Stimulated activated CD8-positive, alpha-beta memory T cell treated with anti-CD3 and anti-CD28 coated beads, Interleukin-7, amount 100 ng/mL, for 1 hour (primary cell): ENCODE measurements around the gene CAMK2N1.
"Not testable (repeated sequence)": the region's sequence is repeated elsewhere in the genome, so short reads cannot be mapped to it uniquely, and the experiment has no call there.

Source experiments
- DNase-seq, 2 donors: peaks; one replicate each; pipeline ENCODE4 v3.0.0-alpha.2; 2020; ENCODE audit warnings: low read depth in 2 of 2

The CAMK2N1 gene

DNA sequence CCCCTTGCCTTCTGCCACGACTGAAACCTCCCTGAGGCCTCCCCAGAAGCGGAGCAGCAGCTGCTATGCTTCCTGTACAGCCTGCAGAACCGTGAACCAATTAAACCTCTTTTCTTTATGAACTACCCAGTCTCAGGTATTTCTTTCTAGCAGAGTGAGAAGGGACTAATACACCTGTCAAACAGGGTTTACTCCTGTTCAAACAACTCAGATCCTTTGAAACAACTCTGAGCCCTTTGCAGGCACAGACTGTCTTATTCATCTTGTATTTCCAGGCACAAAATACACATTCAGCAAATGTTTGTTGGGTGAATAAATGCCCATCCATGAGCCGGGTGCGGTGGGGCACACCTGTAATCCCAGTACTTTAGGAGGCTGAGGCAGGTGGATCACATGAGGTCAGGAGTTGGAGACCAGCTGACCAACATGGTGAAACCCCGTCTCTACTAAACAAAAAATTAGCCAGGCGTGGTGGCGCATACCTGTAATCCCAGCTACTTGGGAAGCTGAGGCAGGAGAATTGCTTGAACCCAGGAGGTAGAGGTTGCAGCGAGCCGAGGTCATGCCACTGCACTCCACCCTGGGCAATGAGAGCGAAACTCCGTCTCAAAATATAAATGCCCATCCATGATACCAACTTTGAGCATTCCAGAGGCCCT, 10.8 kb upstream of the CAMK2N1 start:
- DNase-seq, result not testable (repeated sequence)

DNA sequence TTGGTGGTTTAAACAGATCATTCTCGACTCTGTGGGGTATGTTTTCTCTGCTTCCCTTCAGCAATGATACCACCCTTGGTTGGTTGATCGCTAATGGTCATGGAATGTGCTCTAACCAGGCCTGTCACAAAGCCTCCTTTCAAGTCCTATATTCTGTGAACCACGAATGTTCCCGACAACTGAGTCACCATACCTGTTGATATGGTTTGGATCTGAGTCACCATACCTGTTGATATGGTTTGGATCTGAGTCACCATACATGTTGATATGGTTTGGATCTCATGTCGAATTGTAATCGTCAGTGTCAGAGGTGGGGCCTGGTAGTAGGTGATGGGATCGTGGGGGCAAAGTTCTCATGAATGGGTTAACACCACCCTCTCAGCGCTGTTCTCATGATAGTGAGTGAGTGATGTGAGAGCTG, 10.2 kb upstream of the CAMK2N1 start:
- DNase-seq, result no peak

DNA sequence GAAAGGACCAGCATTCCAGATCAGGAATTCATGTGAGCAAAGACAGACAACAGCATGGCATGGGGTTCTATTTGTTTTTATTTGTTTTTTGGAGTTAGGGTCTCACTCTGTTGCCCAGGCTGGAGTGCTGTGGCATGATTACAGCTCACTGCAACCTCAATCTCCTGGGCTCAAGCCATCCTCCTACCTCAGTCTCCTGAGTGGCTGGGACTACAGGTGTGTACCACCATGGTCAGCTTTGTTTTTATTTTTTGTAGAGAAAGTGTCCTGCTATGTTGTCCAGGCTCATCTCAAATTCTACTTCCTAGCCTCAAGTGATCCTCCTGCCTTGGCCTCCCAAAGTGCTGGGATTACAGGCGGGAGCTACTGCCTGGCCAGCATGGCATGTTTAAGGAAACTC, 9.7 kb upstream of the CAMK2N1 start:
- no peak for DNase-seq

DNA sequence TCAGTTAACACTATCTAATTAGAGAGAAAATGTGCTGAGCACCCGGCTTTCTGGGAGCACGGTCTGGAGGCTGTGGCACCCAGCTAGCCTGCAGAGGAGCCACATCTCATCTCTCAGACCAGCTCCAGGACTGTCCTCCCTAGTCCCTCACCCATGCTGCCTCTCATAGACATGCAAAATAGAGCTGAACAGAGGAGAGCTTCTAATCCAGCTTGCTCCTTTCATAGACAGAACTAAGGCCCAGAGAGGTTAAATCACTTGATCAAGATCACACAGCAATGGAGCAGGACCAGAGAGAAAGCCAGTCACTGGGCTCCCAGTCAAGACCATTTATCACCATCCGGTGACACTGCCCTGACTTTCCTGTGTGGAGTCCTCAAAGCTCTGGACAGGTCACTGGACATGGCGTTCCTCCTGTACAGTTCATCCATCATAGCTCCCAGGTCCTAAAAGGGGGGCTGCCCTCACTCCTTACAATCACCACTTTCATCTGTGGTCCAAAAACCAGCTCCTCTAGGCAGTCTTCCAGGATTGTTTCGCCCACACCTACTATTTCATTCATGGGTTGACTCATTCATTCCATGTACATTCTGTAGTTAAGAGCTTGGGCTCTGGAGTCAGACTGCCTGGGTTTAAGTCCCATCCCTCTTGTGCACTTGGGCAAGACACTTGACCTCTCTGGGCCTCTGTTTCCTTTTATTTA, 8.8 kb upstream of the CAMK2N1 start:
- no peak for DNase-seq

DNA sequence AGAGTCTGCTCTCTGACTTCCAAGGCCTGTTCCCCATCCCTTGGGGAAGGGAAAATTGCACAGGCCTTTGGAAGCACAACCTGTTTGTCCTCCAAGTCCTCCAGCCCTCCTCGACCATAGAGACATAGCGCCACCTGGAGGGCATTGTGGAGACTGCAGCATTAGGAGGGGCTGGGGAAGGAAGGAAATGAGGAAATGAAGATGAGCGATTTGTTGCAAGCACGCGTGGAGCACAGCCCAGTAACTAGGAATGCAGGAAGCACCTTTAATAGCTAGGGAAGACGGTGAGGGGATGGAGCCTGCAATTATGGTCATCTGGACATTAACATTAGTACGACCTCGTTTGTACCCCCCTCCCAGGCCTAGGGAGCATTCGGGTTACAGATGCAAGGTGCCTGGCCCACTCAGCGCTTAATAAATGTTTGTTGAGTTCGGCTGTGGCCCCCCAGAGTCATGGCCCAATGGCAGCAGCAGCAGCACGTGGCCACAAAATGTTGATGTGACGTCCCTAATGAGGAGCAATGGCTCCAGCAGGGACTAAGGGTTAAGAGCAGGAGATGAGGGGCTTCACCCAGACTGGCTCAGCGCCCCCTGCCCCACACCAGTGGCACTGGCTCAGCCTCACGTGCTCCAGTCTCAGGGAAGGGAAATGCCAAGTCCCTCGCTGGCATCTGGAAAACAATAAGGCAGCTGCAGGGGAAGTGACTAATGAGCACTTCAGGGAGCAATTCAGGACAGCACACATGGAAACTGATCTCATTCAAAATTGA, 8.0 kb upstream of the CAMK2N1 start:
- peak; percentile 62 to 77 for DNase-seq

DNA sequence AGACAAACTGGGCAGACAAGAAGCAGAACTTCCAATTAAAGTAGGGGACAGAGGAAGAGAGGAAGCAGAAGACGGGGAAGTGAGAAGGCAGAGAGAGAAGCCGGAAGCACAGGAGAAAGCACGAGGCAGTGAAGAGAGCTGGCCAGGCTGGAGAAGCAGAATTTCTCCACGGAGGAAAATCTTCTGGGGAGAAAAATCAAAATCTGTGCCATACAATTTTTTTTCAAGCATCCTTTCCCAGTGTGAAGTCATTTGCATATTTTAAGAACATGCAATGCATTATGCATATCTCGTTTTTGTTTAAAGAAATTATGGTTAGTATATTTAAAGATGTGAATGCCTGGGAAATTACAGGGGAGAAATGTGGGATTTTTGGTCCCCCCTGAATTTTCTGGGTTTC, 7.3 kb upstream of the CAMK2N1 start:
- DNase-seq, result no peak

DNA sequence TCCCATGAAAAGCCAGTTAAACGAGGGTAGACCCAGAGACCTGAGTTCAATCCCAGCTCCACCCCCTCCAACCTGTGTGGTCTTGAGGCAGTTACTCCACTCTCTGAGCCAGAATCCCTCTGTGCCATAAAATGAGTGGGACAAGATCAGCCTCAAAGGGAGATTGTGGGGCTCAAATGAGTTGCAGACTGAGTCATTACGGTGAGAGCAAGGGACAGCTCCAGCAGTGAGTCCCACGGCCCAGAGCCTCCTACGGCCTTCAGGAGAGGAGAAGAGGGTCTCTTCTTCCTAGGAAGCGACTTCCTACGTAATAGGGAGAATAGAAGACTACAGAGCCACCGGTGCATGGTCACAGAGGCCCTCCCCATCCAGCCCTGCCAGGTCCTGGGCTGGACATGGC, 6.7 kb upstream of the CAMK2N1 start:
- no peak for DNase-seq

DNA sequence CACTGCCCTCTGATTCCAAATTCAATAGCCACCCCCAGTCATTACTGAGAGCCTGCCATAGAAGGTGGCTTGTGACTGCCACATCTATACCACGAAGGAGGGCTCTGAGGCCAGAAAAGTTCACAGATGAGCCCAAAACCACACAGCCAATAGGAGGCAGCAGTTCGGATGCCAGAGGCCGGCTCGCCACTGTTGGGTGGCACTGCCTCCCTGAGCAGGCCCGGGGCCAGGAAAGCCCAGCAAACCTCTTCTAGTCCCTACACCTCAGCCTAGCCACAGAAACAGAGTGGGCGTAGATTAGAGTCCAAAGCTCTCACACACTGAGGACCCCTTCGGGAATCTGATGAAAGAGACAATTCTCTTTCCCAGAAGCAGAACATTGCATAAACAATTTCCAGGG, 5.9 kb upstream of the CAMK2N1 start:
- DNase-seq, result no peak

DNA sequence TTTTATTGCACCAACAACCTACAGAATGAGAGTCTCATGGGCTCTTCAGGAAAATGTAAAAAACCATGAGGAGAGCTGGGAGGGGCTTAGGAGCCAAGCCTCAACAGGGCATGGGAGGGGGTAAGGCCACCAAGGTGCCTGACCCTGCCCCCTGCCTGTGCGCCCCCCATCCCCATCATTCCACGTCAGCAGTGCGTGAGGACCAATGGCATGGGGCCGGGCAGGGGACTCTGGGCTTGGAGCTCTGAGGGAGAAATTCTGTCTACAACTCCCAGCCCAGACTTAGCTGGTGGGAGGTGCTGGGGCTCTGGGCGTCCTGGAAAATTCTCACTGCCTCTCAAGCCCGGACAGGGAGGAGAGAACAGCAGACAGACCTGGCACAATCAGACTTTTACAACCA, 5.2 kb upstream of the CAMK2N1 start:
- no peak for DNase-seq

DNA sequence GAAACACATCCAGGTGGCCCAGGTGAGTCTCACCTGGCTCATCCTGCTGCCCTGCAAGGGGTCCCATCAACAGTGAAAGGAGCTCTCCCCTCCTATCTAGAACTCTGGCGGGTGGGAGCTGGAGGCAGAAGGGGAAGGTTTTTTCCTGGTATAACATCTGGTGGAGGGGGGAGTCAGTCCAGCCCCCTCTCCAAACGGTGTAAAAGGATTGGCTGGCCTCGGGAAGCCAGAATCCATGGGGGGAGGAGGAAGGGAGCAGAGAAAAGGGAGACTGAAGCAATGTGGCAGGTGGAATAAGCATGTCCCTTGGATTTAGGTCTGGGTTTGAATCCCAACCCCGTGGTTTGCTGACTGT, 1.2 kb upstream of the CAMK2N1 start:
- no peak for DNase-seq

DNA sequence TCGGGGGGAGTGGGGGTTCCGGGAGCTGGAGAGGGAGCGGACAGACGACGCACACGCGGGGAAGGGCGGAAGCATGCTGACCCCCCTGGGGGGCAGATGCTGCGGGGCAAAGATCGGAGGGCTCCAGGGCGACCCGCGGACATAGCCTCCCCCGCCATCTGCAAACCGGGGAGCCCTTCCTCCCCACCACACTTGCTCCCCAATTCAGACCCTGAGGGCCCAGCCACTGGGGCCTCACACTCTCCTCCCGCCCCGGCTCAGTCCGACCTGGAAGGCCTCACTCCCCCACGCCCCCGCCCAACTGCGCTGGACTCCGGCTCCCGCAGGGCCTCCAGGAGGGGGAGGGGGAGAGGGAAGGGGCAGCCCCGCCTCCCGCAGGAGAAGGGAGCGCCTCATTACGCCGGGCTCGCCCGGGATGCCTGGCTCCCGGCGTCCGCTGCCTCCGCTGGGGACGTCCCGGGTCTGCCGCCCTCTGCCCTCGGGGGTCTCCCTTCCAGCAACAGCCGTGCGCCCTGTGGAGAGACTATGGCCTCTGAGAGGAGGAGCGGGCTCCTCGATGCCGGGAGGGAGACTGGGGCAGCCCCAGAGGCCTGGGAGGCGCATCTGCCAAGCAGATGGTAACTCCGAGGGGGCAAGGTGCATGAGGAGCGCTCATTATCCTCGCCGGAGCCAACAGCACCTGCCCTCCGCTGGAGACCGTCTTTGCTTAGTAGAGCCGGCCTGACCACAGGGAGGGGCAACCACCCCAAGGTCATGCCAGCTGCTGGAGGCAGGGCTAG, 636 bp upstream of the CAMK2N1 start:
- no peak for DNase-seq

DNA sequence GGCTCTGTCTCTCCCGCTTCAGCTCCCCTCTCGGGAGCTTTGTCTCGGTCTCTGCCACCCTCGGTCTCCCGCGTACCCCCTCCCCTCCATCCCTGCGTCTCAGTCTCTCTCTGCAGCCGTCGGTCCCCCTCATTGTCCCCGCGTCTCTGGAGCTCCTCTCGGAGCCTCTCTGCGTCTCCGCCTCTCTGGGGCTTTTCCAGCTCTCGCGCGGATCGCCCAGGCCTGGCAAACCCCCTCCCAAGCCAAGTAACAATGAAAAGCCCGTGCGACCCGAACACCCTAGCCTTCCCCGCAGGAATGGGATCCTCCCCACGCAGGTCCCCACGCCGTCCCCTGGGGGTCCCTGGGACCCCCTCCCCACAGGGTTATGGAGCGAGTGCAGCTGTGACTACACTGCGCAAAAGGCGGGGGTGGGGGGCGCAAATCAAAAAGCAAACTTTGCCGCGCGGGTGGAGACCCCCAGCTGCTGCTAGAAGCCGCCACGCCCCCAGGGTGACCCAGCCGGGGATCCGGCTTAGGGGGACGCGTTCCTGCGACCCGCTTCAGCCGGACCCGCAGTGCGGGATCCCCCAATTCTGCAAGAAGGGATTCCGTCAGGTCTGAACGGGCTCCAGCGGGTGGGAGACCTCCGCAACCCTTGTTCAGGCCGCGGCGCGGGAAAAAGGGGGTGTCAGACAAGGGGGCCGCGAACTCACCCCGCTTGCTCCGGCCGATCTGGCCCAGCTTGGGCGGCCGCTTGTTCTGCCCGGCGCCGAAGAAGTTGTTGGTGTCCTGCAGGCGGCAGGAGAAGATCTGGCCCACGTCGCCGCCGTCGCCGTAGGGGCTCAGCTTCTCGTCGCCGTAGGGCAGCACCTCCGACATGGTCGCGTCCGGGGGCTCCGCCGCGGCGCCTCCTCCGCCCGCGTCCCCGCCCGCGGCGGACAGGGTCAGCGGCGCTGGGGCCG, 1.2 kb downstream of the CAMK2N1 start:
- DNase-seq, result no peak

DNA sequence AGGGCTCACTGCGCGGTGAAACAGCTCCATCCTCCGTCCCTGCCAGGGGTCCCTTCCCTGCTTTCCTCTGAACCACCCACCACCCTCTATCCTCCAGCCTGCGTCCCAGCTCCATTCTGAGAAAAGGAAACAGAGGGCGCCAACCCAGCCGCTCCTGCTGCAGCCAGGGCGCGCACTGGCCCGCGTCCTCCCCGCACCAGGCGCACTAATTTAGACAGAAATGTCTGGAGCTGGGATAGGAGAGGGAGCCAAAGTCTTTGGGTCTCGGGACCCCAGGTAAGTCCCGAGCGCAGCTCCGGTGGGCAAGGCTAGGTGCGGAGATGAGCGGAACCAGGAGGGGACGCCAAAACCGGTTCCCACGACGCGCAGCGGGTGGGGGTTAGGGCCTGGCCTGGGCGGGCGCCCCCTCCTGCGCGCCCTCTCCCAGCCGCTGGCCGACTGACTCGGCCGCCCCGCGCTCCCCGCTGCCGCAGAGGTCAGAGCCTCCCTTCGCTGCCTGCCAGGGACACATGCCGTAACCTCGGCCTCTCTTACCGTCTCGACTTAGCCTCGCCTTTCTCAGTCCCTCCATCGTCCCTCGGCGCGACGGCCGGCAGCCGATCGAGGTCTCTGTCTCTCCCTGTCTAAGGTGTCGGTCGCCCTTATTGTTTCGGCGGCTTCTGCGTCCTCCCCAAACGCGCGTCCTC, 2.0 kb downstream of the CAMK2N1 start:
- DNase-seq, result no peak

DNA sequence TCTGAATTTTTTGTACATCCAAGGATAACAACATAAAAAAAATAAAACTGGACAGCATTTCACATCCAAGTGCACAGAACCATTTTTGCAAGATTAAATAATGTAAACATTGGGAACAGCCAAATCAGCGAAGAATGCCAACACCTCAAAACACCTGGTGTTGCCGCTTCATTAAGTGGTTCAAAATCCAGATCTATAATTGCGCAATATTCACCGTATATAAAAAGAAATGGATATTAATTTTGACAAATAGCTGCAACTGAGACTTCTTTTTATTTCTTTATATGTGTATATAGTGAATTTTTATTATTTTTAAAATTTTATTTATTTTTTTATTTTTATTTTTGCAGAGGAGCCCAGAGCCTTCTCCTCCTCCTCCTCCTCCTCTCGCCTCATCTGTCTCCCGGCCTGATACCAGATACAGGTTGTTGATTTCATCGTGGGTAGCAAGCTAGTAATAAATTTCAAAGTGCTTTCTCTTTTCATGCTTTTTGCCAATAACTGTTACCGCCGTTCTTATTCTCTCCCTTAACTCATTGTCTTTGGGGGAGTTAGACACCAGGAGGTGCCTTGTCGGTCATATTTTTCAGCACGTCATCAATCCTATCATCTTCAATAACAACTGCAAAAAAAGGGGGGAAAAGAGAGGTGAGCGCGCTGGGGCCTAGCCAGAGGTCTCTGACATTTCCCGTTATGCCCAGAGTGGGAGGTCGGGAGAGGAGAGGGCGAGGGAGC, 2.7 kb downstream of the CAMK2N1 start:
- DNase-seq, result no peak

DNA sequence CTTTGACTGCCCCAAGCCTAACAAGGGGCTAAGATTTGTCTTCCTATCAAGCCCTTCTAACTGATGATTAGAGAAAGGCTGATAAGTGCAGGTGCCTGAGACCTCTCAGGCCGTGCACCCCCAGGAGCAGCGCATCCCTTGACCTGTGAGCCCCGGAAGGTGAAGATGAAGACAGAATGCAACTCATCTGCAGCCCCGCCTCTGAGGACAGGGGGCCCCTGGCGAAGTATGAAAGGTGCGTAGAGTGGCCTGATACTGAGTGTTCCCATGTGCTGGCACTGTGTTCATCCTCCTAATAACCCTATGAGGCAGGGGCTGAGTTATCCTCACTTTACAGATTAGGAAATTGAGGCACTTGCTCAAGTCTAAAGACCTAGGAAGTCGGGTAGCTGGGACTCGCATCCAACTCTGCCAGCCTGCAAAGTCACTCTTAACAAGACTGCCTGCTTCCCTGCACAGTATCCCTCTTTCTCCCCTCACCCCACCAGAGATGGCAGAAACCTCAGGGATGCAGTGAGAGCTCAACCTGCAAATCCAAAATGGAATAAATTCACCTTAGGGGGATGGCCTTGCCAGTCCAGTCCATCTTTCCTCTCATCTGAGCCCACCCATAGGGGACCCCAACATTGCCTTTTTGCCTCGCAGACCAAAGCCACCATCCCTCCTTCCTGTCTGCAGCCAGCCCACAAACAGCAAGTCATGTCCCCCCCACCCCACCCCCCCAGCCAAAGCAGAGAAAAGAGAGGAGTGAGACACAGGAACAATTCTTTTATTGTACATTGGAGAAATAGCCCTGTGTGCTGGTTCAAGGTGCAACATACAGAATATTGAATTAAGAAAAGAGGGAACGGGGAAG, 4.1 kb downstream of the CAMK2N1 start:
- DNase-seq, result no peak

DNA sequence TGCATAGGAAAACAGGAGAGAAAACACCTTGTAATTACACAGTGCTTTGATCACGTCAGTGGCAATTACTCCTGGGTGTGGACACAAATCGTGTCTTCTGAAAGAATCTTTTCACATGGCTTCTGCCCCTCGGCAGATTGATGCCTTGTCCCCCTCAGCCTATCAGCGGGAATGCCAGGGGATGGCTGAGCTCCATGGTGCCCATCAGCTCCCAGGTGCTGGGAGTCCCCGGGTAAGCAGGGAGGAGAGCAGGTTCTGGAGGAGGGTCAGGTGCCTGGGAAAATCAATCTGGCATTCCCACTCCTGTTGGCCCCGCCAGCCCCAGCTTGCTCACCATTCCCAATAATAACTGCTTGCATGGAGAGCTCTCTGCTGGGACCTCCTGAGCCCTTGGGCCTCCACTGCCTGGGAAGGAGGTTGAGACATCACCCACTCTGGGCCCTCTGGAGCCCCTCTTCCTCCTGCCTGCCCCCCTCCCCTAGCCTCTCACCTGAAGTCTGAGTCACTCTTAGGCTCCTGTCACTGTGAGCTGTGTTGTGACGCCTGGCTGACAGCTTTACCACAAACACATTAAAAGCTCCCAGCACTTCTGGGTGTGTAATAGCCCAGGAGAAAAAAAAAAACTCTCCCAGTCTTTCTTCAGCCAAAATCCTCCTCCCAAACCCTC, 4.9 kb downstream of the CAMK2N1 start:
- DNase-seq, result no peak

DNA sequence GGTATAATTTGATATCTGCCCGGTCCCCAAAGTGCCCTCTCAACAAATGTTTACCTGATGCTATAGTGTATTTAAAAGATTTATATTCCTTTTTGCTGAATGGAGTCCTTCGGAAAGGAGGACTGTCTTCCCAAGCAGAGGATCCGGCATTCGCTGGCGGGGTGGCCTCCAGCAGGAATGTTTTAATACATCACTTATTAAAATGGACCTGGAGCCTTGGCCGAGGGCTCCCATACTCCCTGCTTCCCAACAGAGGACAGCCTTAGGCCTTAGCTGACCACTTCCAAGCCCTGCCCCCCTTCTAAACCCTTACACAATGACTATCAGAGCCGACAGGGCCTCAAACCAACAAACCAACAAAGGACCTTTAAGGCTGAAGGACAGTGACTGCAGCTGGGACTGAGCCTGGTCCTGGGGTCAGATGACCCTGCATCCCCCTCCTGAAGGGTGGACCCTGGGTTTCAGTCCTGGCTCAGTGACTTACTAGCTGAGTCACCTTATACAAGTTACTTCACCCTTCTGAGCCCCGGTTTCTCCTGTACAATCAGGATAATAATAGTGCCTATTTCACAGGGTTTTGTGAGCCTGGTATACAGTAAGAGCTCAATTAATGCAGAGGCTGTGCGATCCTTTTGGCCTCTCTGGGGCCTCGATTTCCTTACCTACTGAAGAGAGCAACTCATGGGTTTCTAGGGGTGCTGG, 5.6 kb downstream of the CAMK2N1 start:
- DNase-seq, result no peak

DNA sequence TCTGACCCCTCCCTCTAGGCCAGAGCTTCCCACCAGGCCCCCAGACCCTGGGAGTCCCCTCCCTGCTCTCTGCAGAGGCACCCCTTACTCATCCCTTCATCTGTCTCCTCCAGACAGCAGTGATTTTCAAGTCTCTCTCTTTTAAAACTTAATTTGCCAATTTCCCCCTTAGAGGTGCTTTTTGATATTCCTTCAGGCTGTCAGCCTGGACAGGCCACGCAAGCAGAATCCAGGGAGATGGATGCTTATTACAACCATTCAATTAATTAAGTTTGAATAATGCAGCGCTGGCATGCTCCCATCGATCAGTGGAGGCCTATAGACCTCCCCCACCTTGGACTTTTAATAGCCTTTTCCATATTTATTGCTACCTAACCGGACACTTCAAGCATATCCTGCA, 6.2 kb downstream of the CAMK2N1 start:
- no peak for DNase-seq
